PFSK-1 (cell line): Measurements from ENCODE around the gene RCVRN. TPM values are rescaled to one million over a fixed set of nuclear protein-coding genes. Genes with fewer than 3 reads are reported as not detected.
A peak's percentile ranks its signal among the peaks of the same experiment; 100 is the strongest.

Source experiments
- FOXP2 ChIP-seq: optimal IDR thresholded peaks from 2 replicates; pipeline ENCODE3; 2011; ENCODE audit warnings: borderline replicate concordance, control low read depth, inconsistent platforms; ENCODE audit not compliant: insufficient read depth; ENCODE audit errors: extremely low read length, extremely low read depth
- POLR2AphosphoS5 ChIP-seq: IDR thresholded peaks from 2 replicates; pipeline ENCODE4 v1.6.1; 2012; ENCODE audit warnings: low read depth, mild to moderate bottlenecking, control low read depth, low read length, moderate library complexity
- SIN3A ChIP-seq: IDR thresholded peaks from 2 replicates; pipeline ENCODE4 v1.6.1; 2012; ENCODE audit warnings: mild to moderate bottlenecking, low read length, moderate library complexity, borderline replicate concordance; ENCODE audit not compliant: insufficient read depth
- TAF1 ChIP-seq: IDR thresholded peaks from 2 replicates; pipeline ENCODE4 v1.6.1; 2012; ENCODE audit warnings: low read length, control low read depth, borderline replicate concordance; ENCODE audit not compliant: insufficient read depth
- polyA plus RNA-seq: library from polyadenylated mRNA; unstranded; fragments of >200 nt; gene quantifications from one replicate; pipeline ENCODE4 v1.2.1, GENCODE V29; 2012; ENCODE audit warnings: low read depth, missing spikeins; ENCODE audit not compliant: insufficient read length
- TF ChIP-seq, protein P1 (sequence below), 2 experiments: IDR thresholded peaks; 2 replicates each; pipeline versions ENCODE4 v1.6.1 to v1.8.0; 2011 to 2012; ENCODE audit warnings: low read depth in 2 of 2, low read length in 2 of 2, control low read depth in 1 of 2, inconsistent platforms in 1 of 2, mild to moderate bottlenecking in 1 of 2, moderate library complexity in 1 of 2; ENCODE audit not compliant: insufficient read depth in 1 of 2

Gene RCVRN
- 0.67 TPM for polyA plus RNA-seq

DNA sequence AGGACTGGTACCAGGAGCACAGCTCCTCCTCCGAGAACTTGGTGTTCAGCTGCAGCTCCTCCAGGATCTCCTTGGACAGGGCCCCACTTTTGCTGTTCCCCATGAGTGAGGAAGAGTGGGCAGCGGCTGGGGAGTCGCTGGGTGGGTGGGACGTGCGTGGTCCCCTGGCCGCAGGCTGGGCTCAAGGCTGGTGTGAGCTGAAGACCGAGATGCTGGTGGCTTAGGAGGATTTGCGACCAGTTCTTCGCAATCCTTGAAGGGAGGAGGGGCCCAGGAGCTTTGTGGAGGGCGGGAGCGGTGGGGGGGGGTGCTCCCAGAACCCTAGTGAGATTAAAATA is at the start of gene RCVRN:
Gene RCVRN (minus strand): TSS at position 194 of the 338 bp plus-strand sequence. CDS start 91 bp downstream, at position 103.
- no peak for TF ChIP-seq SIN3A

DNA sequence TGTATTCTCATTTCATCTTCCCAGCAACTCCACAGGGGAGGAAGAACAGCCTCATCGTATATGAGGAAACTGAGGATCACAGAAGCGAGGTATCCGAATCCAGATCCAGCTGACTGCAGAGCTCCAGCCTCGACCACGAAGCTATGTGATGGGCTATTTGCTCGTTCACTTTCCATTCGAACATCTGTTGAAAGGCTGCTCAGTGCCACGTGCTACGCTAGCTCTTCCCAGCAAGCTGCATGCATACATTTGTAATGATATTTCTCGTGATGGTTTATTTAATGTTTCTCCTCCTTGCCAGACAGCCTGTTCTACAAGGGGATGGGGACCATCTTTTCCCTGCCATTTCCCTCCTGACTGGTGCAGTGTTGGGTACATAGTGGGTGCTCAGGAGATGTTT is 48.4 kb upstream of the RCVRN start:
- TF ChIP-seq TAF1, result no peak
- no peak for TF ChIP-seq POLR2AphosphoS5
- TF ChIP-seq, protein P1, sequence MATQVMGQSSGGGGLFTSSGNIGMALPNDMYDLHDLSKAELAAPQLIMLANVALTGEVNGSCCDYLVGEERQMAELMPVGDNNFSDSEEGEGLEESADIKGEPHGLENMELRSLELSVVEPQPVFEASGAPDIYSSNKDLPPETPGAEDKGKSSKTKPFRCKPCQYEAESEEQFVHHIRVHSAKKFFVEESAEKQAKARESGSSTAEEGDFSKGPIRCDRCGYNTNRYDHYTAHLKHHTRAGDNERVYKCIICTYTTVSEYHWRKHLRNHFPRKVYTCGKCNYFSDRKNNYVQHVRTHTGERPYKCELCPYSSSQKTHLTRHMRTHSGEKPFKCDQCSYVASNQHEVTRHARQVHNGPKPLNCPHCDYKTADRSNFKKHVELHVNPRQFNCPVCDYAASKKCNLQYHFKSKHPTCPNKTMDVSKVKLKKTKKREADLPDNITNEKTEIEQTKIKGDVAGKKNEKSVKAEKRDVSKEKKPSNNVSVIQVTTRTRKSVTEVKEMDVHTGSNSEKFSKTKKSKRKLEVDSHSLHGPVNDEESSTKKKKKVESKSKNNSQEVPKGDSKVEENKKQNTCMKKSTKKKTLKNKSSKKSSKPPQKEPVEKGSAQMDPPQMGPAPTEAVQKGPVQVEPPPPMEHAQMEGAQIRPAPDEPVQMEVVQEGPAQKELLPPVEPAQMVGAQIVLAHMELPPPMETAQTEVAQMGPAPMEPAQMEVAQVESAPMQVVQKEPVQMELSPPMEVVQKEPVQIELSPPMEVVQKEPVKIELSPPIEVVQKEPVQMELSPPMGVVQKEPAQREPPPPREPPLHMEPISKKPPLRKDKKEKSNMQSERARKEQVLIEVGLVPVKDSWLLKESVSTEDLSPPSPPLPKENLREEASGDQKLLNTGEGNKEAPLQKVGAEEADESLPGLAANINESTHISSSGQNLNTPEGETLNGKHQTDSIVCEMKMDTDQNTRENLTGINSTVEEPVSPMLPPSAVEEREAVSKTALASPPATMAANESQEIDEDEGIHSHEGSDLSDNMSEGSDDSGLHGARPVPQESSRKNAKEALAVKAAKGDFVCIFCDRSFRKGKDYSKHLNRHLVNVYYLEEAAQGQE (IDR thresholded peaks at IDR 0.05; ENCODE audit: insufficient read depth in 1 of 2, low read depth in 2 of 2, low read length in 2 of 2), result no peak
- TF ChIP-seq FOXP2, result no peak
- TF ChIP-seq SIN3A, result no peak

DNA sequence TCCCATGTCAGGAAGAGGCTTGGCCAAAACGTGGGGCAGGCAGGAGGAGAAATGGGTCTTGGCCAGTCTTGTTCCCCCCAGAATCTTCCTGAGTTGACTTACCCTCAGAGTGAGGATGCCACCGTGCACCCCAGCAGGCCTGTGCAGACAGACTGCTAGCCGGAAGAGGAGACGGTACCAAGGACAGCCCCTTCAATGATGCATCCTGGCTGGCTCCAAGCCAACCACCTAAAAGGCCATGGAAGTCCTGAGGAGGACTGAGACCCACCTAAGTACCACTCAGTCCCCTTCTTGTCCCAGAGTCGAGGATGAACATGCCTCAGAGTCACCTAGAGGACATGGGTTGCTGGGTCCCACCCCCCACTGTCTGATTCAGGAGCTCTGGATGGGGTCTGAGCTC is 46.7 kb upstream of the RCVRN start:
- TF ChIP-seq FOXP2 (no peak), SIN3A (no peak)
- TF ChIP-seq, protein P1 (IDR thresholded peaks at IDR 0.05; ENCODE audit: insufficient read depth in 1 of 2, low read depth in 2 of 2, low read length in 2 of 2), result peak; percentile 51 to 75; a peak in 3 of 4 replicates

DNA sequence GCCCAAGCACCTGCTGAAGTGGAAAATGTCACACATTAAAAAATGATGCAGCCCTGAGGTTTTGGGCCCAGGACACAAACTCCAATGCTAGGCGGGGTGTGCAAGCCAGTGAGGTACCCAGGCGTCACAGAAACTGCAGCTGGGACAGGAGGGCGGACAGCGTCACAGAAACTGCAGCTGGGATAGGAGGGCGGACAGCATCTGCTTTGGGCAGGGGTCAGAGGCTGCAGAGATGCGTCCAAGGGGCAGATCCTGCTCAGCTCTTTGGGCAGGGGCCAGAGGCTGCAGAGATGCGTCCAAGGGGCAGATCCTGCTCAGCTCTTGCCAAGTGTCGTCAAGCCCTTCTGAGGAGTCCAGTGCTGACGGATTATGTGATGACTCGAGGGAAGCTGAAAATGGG is 43.9 kb upstream of the RCVRN start:
- TF ChIP-seq, protein P1 (IDR thresholded peaks at IDR 0.05; ENCODE audit: insufficient read depth in 1 of 2, low read depth in 2 of 2, low read length in 2 of 2), result no peak
- no peak for TF ChIP-seq FOXP2
- TF ChIP-seq TAF1, result no peak
- no peak for TF ChIP-seq SIN3A
- TF ChIP-seq POLR2AphosphoS5, result no peak

DNA sequence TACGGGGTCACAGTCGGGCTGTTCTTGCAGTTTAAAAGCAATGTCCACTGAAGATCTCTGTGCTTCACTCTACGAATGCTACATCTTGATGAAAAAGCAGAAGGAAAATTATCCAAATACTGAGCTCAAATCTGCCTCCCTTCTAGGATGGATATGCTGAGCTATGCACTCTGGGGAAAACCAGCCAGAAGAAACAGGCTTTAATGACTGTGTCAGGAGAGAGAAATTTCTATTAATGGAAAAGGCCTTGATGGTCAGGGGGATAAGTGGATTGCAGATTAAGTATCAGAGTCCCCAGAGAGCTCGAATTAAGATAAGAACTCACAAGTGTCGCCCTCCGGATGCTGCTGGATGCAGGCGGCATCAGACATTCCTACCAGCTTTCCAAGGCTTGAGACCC is 39.6 kb upstream of the RCVRN start:
- TF ChIP-seq TAF1 (no peak), SIN3A (no peak), POLR2AphosphoS5 (no peak), FOXP2 (no peak)
- TF ChIP-seq, protein P1 (IDR thresholded peaks at IDR 0.05; ENCODE audit: insufficient read depth in 1 of 2, low read depth in 2 of 2, low read length in 2 of 2), result no peak

DNA sequence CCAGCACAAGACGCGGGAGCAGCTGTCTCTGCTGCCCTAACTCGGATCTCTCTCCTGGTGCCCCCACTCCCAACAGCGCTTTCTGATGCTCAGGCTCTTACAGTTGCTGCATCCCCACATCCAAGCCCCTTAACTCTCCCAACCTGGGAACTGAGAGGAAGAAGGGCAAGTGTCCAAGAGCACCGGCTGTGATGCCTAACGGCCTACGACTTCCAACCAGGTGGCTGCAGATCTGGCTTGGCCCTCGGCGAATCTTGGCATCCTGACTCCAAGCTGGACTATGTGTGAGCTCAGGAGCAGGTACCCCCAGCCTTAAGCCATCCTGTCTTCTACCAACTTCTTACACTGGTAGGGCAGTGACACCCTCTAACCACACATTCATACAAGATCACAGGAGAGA is 38.3 kb upstream of the RCVRN start:
- TF ChIP-seq, protein P1 (IDR thresholded peaks at IDR 0.05; ENCODE audit: insufficient read depth in 1 of 2, low read depth in 2 of 2, low read length in 2 of 2), result no peak
- TF ChIP-seq POLR2AphosphoS5, result no peak
- TF ChIP-seq TAF1, result no peak
- no peak for TF ChIP-seq FOXP2
- no peak for TF ChIP-seq SIN3A
